Breast epithelium (tissue), 4 donors: ENCODE measurements around the gene HYAL3. TPM values are rescaled to one million over a fixed set of nuclear protein-coding genes. Genes with fewer than 3 reads are reported as not detected.

Experiments
- DNase-seq, 2 donors: peaks; one replicate each; pipeline ENCODE4 v3.0.0-alpha.2; 2019; ENCODE audit warnings: low spot score in 2 of 2
- H3K27ac ChIP-seq, 2 donors: fragments of 200-600 bp; sonication (generic) in 1 of 2; one replicate each; pipeline ENCODE4 v1.5.1; 2016 to 2019; ENCODE audit warnings: mild to moderate bottlenecking in 1 of 2
- H3K27me3 ChIP-seq, 2 donors: fragments of 200-600 bp; sonication (generic) in 1 of 2; one replicate each; pipeline versions ENCODE4 v1.5.1 to v1.6.0; 2017 to 2019; ENCODE audit warnings: control low read depth in 1 of 2, mild to moderate bottlenecking in 1 of 2
- H3K36me3 ChIP-seq: fragments of 200-600 bp; one replicate; pipeline ENCODE4 v1.5.1; 2019
- H3K4me1 ChIP-seq, 2 donors: fragments of 200-600 bp; sonication (generic); one replicate each; pipeline ENCODE4 v1.5.1; 2016 to 2019; ENCODE audit warnings: control low read depth in 1 of 2
- H3K4me3 ChIP-seq, 3 donors: fragments of 200-600 bp; sonication (generic); 1 replicate in 2 of 3; 2 replicates in 1 of 3; pipeline ENCODE4 v1.5.1; 2016 to 2019; ENCODE audit warnings: mild to moderate bottlenecking in 3 of 3, moderate library complexity in 2 of 3
- H3K9me3 ChIP-seq, 2 donors: fragments of 200-600 bp; sonication (generic) in 1 of 2; one replicate each; pipeline ENCODE4 v1.5.1; 2016 to 2019; ENCODE audit warnings: control low read depth in 1 of 2
- POLR2A ChIP-seq: fragments of 450-650 bp; IDR thresholded peaks from one replicate; pipeline ENCODE4 v1.6.1; 2016; ENCODE audit warnings: antibody characterized with exemption, mild to moderate bottlenecking, moderate library complexity
- POLR2AphosphoS5 ChIP-seq, 3 donors: sonication (generic); formaldehyde crosslinking; IDR thresholded peaks; one replicate each; pipeline ENCODE4 v1.6.1; 2017; ENCODE audit warnings: antibody characterized with exemption in 3 of 3
- intact Hi-C: fragments of 100-400 bp; cut with DNase I; formaldehyde crosslinking; loops from one replicate; pipeline ENCODE4 v1.15.1; 2023; ENCODE audit warnings: low total_unique reads
- total RNA-seq, 3 donors: library from RNA; depleted of rRNA; stranded (reverse); fragments of >200 nt; gene quantifications; one replicate each; pipeline ENCODE4 v1.1.0, GENCODE V29; 2016
- TF ChIP-seq, protein P1 (sequence below), 3 donors: fragments of 450-650 bp; IDR thresholded peaks; one replicate each; pipeline ENCODE4 v1.5.1; 2016 to 2017; ENCODE audit warnings: antibody characterized with exemption in 3 of 3, mild to moderate bottlenecking in 3 of 3, moderate library complexity in 3 of 3

The HYAL3 gene
- total RNA-seq, 3 donors from 2014 or later: 2.3 to 6.4 (median 2.7) TPM

DNA sequence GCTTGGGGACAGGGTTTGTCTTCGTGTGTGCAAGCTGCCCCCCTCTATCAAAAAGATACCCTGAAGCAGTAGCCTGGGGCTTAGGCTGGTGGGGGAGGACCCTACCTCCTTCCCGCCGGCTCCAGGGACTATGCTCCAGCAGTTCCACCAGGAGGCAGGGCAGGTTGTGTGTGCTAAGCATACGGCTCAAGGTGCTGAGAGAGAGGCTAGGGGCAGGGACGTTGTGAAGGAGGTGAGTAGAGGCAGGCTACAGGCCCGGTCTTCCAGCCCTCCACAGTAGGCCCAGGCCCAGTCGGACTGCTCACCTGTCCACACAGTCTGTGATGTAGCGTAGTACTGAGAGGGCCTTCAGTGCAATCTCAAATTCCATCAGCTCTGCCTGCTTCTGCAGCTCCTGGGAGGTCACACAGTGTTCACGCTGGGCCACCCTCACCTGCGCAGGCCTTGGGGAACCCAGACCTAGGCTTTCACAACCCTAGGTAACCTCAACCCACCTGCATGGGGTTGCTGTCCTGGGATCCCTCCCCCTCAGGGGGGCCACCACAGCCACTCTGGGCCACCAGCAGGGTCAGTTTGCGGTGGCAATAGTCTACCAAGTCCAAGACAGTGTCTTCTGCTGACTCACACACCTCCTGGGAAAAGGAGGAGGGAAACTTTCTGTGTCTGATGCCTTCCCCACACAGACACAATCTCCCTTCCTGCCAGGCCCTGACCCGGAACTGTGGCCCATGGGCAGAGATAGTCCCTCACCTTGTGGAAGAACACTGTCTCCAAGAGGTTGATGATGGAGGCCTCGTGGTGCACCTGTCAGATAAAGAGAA lies 43.8 kb upstream of the HYAL3 start:
- no peak overlapping the region for H3K27ac ChIP-seq
- TF ChIP-seq, protein P1, sequence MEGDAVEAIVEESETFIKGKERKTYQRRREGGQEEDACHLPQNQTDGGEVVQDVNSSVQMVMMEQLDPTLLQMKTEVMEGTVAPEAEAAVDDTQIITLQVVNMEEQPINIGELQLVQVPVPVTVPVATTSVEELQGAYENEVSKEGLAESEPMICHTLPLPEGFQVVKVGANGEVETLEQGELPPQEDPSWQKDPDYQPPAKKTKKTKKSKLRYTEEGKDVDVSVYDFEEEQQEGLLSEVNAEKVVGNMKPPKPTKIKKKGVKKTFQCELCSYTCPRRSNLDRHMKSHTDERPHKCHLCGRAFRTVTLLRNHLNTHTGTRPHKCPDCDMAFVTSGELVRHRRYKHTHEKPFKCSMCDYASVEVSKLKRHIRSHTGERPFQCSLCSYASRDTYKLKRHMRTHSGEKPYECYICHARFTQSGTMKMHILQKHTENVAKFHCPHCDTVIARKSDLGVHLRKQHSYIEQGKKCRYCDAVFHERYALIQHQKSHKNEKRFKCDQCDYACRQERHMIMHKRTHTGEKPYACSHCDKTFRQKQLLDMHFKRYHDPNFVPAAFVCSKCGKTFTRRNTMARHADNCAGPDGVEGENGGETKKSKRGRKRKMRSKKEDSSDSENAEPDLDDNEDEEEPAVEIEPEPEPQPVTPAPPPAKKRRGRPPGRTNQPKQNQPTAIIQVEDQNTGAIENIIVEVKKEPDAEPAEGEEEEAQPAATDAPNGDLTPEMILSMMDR (IDR thresholded peaks at IDR 0.05): no peak
- TF ChIP-seq POLR2AphosphoS5 (IDR thresholded peaks at IDR 0.05) (no peak), POLR2A (no peak)
- intact Hi-C loops: no loop called here
- peaks cover 0 to 17% of the 10 kb centered on the region in 2 donors for H3K4me1 ChIP-seq
- no peaks in the 10 kb centered on the region for H3K36me3 ChIP-seq
- no peaks in the 10 kb centered on the region for H3K9me3 ChIP-seq
- H3K27me3 ChIP-seq: no peaks in the 10 kb centered on the region
- no peak overlapping the region for H3K4me3 ChIP-seq
- DNase-seq: no peak

DNA sequence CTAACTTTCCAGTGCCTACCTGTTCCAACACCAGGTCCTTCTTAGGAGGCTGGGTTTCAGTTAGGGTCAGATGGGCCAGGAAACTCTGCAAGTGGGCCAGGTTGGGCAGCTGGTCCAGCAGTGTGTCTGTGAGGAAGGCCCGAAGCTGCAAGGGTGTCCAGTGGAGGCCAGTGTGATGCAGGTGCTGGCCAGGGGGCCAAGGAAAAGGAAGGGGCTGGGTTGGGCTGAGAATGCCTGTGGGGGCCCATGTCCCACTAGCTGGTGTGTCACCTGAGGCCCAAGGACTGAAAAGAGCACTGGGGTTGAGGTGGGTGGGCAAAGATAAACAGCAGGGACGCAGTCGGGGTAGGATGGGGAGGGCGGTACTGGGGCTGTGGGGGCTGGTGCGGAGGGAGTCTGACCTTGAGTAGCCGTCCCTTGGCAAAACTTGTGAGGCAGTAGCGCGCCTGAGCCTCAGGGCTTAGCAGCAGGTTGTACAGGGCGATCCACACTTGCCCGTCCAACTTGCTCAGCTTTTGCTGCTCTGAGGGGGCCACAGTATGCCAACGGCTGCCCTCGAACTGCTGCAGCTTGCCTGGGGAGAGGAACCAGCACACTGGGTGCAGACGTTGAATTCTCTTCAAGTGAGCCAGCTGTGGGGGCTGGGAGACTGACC lies 42.9 kb upstream of the HYAL3 start:
- intact Hi-C loops: no loop called here
- H3K4me3 ChIP-seq: no peak overlapping the region
- H3K27me3 ChIP-seq: no peaks in the 10 kb centered on the region
- no peaks in the 10 kb centered on the region for H3K9me3 ChIP-seq
- H3K36me3 ChIP-seq: no peaks in the 10 kb centered on the region
- H3K27ac ChIP-seq: no peak overlapping the region
- peaks cover 0 to 17% of the 10 kb centered on the region in 2 donors for H3K4me1 ChIP-seq
- no peak for DNase-seq
- no peak for TF ChIP-seq POLR2AphosphoS5 (IDR thresholded peaks at IDR 0.05)
- TF ChIP-seq, protein P1 (IDR thresholded peaks at IDR 0.05): no peak
- TF ChIP-seq POLR2A: no peak

- H3K9me3 ChIP-seq: no peaks in the 10 kb centered on the region
- peaks cover 0 to 17% of the 10 kb centered on the region in 2 donors for H3K4me1 ChIP-seq
- no peaks in the 10 kb centered on the region for H3K27me3 ChIP-seq
- intact Hi-C loops: no loop called here
- H3K4me3 ChIP-seq: peak overlapping the region; percentile 62 to 90 (median 65)
- H3K36me3 ChIP-seq: no peaks in the 10 kb centered on the region
- peak overlapping the region in 1 of 2 donors; percentile 90 for H3K27ac ChIP-seq
- TF ChIP-seq POLR2A (no peak), POLR2AphosphoS5 (IDR thresholded peaks at IDR 0.05) (no peak)
- TF ChIP-seq, protein P1 (IDR thresholded peaks at IDR 0.05): no peak
- DNase-seq: no peak
These were observed 42.3 kb upstream of the HYAL3 start for GRCh38 chr3:50341537-50341936.

DNA sequence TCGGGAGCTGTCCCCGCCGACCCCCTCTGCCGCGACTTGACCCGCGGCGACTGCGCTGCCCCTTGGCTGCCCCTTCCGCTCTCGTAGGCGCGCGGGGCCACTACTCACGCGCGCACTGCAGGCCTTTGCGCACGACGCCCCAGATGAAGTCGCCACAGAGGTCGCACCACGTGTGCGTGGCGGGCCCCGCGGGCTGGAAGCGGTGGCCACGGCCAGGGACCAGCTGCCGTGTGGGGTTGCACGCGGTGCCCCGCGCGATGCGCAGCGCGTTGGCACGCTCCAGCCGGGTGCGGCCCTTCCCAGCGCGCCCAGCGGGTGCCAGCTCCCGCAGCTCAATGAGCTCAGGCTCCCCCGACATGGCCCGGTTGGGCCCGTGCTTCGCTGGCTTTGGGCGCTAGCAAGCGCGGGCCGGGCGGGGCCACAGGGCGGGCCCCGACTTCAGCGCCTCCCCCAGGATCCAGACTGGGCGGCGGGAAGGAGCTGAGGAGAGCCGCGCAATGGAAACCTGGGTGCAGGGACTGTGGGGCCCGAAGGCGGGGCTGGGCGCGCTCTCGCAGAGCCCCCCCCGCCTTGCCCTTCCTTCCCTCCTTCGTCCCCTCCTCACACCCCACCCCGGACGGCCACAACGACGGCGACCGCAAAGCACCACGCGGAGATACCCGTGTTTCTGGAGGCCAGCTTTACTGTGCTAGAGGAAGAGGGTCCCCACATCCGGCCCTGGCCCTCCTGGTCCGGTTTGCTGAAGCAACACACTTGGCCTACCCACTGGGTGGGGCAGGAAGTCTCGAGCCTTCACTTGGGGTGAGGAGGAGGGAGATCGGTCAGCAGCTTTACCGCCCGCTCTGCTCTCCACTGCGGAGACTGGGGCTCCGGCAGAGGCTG lies 41.5 kb upstream of the HYAL3 start, which contains the start of gene RASSF1:
Gene RASSF1 (minus strand): TSS at position 389 of the 882 bp plus-strand sequence. CDS start 31 bp downstream, at position 358.
- Histone ChIP-seq H3K4me3 (peak within 1 kb of the TSS; percentile 62 to 90 (median 65)), H3K27ac (peak within 1 kb of the TSS; percentile 66 to 90), H3K36me3 (no peaks in the 10 kb centered on the region), H3K27me3 (no peaks in the 10 kb centered on the region), H3K4me1 (peaks cover 8 to 23% of the 10 kb centered on the region in 2 donors), H3K9me3 (no peaks in the 10 kb centered on the region)
- TF ChIP-seq POLR2A (no peak), POLR2AphosphoS5 (IDR thresholded peaks at IDR 0.05) (peak; percentile 18 to 70 (median 48))
- intact Hi-C loops: no loop called here
- DNase-seq: no peak

DNA sequence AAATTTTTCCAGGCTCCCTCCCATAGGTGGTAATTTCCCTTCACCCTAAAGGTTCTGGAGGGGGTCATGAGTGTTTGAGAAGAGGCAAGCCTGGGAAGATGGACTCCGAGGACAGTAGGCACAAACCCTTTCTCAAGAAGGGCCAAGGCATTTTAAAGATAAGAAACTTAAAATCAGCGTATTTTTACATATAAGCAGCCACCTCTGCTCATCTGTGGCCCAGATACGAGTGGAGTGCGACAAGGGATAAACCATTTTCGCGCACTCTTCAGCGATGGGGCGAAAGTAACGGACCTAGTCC lies 40.9 kb upstream of the HYAL3 start:
- TF ChIP-seq POLR2A (no peak), POLR2AphosphoS5 (IDR thresholded peaks at IDR 0.05) (no peak)
- TF ChIP-seq, protein P1 (IDR thresholded peaks at IDR 0.05): no peak
- Histone ChIP-seq H3K9me3 (no peaks in the 10 kb centered on the region), H3K27ac (peak overlapping the region; percentile 66 to 90), H3K27me3 (no peaks in the 10 kb centered on the region), H3K4me3 (peak overlapping the region; percentile 62 to 90 (median 65)), H3K4me1 (peaks cover 8 to 23% of the 10 kb centered on the region in 2 donors), H3K36me3 (no peaks in the 10 kb centered on the region)
- intact Hi-C loops: no loop called here
- DNase-seq: no peak
